Panc1 (cell line): Measurements from ENCODE around the gene ARL6IP4.

Experiments
- POLR2AphosphoS5 ChIP-seq: IDR thresholded peaks from 2 replicates; pipeline ENCODE4 v1.6.1; 2012; ENCODE audit warnings: mild to moderate bottlenecking, low read depth, low read length, moderate library complexity
- REST ChIP-seq, 2 experiments: IDR thresholded peaks; 2 replicates each; pipeline ENCODE4 v1.6.1; 2011 to 2012; ENCODE audit warnings: low read depth in 2 of 2, control low read depth in 1 of 2, low read length in 1 of 2, mild to moderate bottlenecking in 1 of 2, moderate library complexity in 1 of 2; ENCODE audit not compliant: insufficient read depth in 1 of 2
- SIN3A ChIP-seq: IDR thresholded peaks from 2 replicates; pipeline ENCODE4 v1.6.1; 2012; ENCODE audit warnings: low read depth, mild to moderate bottlenecking, low read length, moderate library complexity, borderline replicate concordance; ENCODE audit not compliant: insufficient read depth
- TCF7L2 ChIP-seq: IDR thresholded peaks from 2 replicates; pipeline ENCODE4 v1.6.1; 2011; ENCODE audit warnings: mild to moderate bottlenecking, low read depth, low read length, inconsistent platforms
- TF ChIP-seq, protein P1 (sequence below): fragments of 450-650 bp; IDR thresholded peaks from 2 replicates; pipeline ENCODE4 v1.5.1; 2017; ENCODE audit warnings: mild to moderate bottlenecking

GRCh38 chr12:122996188-122996601 is 15.7 kb downstream of the ARL6IP4 start:
- TF ChIP-seq, protein P1, sequence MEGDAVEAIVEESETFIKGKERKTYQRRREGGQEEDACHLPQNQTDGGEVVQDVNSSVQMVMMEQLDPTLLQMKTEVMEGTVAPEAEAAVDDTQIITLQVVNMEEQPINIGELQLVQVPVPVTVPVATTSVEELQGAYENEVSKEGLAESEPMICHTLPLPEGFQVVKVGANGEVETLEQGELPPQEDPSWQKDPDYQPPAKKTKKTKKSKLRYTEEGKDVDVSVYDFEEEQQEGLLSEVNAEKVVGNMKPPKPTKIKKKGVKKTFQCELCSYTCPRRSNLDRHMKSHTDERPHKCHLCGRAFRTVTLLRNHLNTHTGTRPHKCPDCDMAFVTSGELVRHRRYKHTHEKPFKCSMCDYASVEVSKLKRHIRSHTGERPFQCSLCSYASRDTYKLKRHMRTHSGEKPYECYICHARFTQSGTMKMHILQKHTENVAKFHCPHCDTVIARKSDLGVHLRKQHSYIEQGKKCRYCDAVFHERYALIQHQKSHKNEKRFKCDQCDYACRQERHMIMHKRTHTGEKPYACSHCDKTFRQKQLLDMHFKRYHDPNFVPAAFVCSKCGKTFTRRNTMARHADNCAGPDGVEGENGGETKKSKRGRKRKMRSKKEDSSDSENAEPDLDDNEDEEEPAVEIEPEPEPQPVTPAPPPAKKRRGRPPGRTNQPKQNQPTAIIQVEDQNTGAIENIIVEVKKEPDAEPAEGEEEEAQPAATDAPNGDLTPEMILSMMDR = no peak
- TF ChIP-seq POLR2AphosphoS5 (no peak), SIN3A (no peak), REST (IDR thresholded peaks at IDR 0.05; ENCODE audit: insufficient read depth in 1 of 2, low read depth in 2 of 2, low read length in 1 of 2) (no peak), TCF7L2 (no peak)
